Left lobe of liver (tissue), 2 donors: Measurements from ENCODE around the gene CHAT. TPM values are rescaled to one million over a fixed set of nuclear protein-coding genes. Genes with fewer than 3 reads are reported as not detected.
"Not testable (repeated sequence)": the region's sequence is repeated elsewhere in the genome, so short reads cannot be mapped to it uniquely, and the experiment has no call there.

ENCODE experiments used
- ATAC-seq: fragments of 200-7000 bp; cut with Tn5 transposase; one replicate; pipeline ENCODE4 v1.9.1; 2020; ENCODE audit warnings: mild to moderate bottlenecking, moderate library complexity
- DNase-seq: peaks from one replicate; pipeline ENCODE4 v3.0.0-alpha.2; 2020; ENCODE audit warnings: low spot score
- total RNA-seq: library from RNA; stranded (reverse); gene quantifications from one replicate; pipeline ENCODE4 v1.2.1, GENCODE V29; 2021
- donor health status: DM: no; HTN: no; CAD: no; lungs with moderate emphysema.
- donor health status: DM: no; HTN: yes; CAD: no.

Gene CHAT
- total RNA-seq, 1 donor from 2014 or later = not detected

DNA sequence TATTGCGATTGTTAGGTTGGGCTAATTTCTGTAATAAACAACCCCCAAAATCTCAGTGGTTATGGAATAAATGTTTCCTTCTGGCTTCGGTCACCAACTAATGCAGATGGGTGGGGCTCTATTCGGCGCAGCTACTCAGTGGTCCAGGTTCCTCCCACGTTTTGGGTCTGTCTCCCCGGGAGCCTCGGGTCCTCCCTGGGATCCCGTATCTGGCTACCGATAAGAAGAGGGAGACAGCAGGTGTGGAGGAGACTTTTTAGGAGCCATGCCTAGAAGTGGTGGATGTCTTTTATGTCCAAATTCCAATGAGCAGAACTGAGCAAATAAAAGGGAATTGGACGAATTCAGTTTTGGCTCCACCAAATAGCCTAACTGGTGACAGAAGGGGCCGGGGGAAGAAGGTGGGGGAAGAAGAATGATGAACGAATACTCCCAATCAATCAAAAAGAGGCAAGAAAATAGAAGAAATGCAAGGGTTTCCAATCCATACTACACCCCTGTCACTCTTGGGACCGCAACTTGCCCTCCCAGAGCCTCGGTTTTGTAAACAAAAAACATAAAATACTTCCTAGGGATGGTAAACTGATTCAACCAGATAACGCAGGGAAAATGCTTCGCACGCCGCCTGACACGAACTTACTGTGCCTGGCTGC lies 65.1 kb downstream of the CHAT start:
- ATAC-seq = no peak
- DNase-seq = no peak

GRCh38 chr10:49679480-49679893 lies 65.7 kb downstream of the CHAT start, which contains the start of gene C10orf53:
C10orf53 (plus strand) TSS chr10:49679651; CDS start chr10:49679698, 47 bp downstream.
- DNase-seq (peak; percentile 40), ATAC-seq (peak; percentile 33)

DNA sequence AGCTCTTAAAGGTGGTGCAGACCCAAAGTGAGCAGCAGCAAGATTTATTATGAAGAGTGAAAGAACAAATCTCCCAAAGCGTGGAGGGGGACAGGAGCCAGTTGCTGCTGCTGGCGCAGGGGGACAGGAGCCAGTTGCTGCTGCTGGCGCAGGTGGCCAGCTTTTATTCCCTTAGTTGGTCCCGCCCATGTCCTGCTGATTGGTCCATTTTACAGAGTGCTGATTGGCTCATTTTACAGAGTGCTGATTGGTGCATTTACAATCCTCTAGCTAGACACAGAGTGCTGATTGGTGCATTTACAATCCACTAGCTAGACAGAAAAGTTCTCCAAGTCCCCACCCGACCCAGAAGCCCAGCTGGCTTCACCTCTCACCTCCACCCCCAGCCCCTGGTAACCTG lies 68.6 kb downstream of the CHAT start:
- not testable (repeated sequence) for ATAC-seq
- DNase-seq = peak; percentile 14

GRCh38 chr10:49682879-49683278 lies 69.0 kb downstream of the CHAT start:
- no peak for DNase-seq
- no peak for ATAC-seq

GRCh38 chr10:49686651-49687050 lies 72.8 kb downstream of the CHAT start:
- DNase-seq = peak; percentile 2
- ATAC-seq = no peak

- ATAC-seq (no peak), DNase-seq (peak; percentile 3)
Observed at GRCh38 chr10:49688261-49688846, 74.5 kb downstream of the CHAT start.

GRCh38 chr10:49688920-49689319 lies 75.1 kb downstream of the CHAT start:
- DNase-seq = peak; percentile 7
- no peak for ATAC-seq

DNA sequence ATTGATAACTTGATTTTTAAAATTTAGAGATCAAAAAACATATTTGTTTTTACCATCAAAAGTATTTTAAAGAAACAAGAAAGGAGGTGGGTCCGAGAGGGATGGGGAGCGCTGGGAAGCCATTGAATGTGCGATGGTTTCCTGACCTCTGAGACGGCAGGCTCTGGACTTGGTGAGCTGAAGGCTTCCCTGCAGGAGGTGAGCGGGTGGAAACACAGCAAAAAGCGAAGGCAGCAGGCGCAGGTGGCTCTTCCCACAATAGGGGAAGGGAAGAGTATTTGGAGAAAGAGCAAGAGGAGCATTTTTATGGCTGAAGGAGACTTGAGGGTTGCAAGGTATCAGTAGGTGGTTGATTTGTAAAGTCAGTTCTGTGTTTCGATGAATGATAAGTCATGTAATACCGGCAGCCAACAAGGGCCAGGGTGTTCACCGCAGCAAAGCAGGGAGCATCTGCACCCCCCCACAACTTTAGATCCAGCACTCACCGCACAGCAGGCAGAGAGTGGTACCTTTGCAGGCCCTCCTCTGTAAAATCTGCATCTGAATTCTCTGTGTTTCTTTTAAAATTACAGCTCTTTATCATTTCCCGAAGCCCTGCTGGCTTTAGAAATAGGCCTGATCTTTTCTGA lies 76.2 kb downstream of the CHAT start:
- ATAC-seq (no peak), DNase-seq (peak; percentile 31)

DNA sequence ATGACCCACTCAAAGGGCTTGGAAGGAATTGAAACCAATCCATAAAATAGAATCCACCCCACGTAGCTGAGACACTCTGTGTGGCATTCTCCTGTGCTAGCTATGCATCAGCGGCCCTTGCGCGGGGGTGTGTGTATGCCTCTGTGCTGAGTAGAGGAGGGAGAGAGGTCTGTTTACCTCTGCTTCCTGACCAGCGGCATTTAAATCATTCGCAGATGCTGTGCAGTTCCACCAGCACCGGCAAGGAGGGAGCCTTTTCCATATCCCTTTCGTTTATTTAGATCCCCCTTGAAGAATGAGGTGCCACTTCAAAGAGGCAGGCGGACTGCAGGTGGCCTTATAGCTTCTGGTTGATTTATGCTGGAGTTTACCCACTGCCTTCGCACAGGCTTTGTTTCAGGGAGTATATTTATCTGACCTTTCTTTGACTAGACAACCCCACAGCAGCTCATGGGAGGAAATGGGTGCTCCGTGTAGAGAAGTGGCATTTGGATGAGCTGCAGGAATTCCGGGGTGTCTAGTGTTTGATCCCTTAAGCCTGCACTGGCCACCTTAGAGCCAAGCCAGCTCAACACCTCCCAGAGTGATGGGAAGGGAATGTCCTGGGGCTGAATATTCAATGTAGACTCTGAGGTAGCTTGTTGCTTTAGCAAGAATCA lies 77.0 kb downstream of the CHAT start:
- ATAC-seq (no peak), DNase-seq (peak; percentile 16)

GRCh38 chr10:49691588-49691987 lies 77.8 kb downstream of the CHAT start:
- ATAC-seq (no peak), DNase-seq (peak; percentile 11)

DNA sequence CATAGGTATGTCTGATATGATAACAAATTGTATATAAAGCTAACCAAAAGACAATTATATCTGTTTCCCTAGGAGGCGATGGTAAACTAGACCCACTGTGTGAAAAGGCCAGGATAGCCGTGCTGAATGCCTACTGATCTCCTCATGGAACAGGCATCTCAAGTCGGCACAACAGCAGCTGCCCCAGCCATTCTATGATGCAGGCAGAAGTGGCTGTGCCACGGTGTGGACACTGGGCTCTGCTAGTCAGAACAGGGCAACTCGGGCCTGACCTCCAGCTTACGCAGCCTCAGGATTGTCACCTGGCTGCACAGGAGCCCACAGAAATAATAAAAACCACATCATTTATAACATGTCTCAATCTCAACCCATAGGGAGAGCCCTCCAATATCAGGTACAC lies 80.6 kb downstream of the CHAT start:
- ATAC-seq = no peak
- DNase-seq = no peak

DNA sequence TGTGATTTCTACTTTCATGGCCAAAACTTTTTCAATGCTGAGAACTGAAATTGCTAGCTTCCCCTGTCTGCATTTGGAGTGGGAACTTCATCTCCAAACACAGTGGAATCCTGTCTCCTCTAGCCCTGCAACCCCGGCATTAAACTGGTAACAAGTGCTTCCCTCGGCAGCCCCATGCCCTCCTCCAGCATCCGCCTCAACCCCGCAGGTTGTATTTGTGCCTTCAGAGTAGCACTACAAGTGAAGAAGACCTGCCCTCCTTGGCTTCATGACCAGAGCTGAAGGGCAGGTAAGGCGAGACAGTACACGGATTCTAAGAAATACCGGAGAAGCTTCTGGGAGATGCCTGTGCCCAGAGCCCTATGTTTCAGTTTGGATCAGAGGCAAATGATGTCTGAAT lies 82.5 kb downstream of the CHAT start:
- ATAC-seq (no peak), DNase-seq (no peak)

- DNase-seq (no peak), ATAC-seq (no peak)
Observed at GRCh38 chr10:49698679-49699078, 84.8 kb downstream of the CHAT start.

DNA sequence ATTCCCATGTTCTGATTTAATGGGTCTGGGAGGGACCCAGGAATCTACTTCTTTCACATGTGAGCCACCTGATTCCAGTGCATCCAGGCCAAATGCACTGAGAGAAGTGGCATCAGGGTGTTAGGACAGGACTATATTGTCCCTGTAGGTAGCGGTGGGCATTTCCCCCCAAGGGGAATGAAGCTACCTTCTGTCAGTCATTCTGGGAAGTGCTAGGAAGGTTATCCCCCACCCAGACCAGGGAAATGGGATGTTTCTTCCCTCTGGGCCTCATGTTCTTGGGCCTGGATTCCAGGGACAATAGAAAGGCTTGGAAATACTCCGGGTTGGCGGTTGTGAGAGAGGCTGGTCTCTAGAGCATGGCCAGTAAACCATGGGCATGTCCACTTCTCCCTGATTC lies 86.4 kb downstream of the CHAT start:
- no peak for DNase-seq
- no peak for ATAC-seq

GRCh38 chr10:49700997-49701396 lies 87.2 kb downstream of the CHAT start:
- no peak for ATAC-seq
- no peak for DNase-seq

- no peak for ATAC-seq
- no peak for DNase-seq
Observed at GRCh38 chr10:49707585-49707984, 93.7 kb downstream of the CHAT start.

GRCh38 chr10:49709934-49710333 lies 96.1 kb downstream of the CHAT start:
- ATAC-seq (no peak), DNase-seq (no peak)

DNA sequence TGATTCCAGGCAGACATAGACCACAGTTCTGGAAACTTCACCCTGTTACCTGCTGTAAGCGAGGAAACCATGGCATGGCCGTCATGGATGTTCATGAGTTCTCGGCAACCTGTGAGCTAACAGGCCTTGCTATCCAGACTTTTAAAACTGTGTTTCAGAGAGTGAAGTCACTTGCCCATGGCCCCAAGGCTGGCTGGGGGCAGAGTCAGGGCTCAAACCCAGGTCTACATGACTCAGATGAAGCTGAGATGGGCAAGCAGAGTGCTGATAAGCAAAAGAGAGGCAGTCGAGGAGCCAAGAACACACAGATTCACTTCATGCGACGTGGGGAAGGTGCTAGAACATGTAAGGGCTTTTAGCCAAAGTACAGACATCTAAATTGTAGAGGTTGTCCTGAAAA lies 97.1 kb downstream of the CHAT start:
- ATAC-seq (no peak), DNase-seq (no peak)

- DNase-seq = no peak
- no peak for ATAC-seq
Observed at GRCh38 chr10:49711481-49711880, 97.6 kb downstream of the CHAT start.

DNA sequence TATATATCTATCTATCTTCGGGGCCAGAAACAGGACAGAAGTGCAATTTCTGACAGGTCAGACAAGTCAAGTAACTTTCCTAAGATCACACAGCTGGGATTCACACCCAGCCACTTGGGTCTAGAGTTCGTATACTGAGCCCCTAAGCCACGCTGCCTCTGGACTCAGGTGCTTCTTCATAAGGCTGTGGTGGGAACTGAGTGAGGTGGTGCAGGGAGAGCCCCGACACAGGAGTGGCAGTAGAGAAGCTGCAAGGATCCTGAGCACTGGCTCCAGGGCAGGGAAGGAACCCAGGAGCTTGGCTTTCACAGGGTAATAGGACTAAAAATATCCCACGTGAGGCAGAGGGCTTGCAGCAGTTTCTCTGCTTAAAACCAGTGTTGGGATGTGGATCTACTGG lies 99.4 kb downstream of the CHAT start:
- no peak for ATAC-seq

More for the DNA sequence above, 99.4 kb downstream of the CHAT start:
- DNase-seq = no peak
